Transverse colon (tissue), 3 donors: Measurements from ENCODE around the gene ARL16.

Source experiments
- CTCF ChIP-seq, 5 experiments: fragments of 200-600 bp in 3 of 5; fragments of 450-650 bp in 2 of 5; sonication (generic) in 3 of 5; IDR thresholded peaks; 1 replicate in 2 of 5; 2 replicates in 3 of 5; pipeline ENCODE4 v1.5.1; 2016 to 2017; ENCODE audit warnings: antibody characterized with exemption in 5 of 5, inconsistent platforms in 3 of 5, mild to moderate bottlenecking in 2 of 5, moderate library complexity in 1 of 5
- POLR2A ChIP-seq: fragments of 450-650 bp; IDR thresholded peaks from one replicate; pipeline ENCODE4 v1.6.1; 2016; ENCODE audit warnings: antibody characterized with exemption, mild to moderate bottlenecking, moderate library complexity

- no peak for TF ChIP-seq CTCF (IDR thresholded peaks at IDR 0.05)
- no peak for TF ChIP-seq POLR2A
These were observed 24.6 kb downstream of the ARL16 start for GRCh38 chr17:81659038-81659437.
